ENCODE results near the gene CALML4. TPM values are rescaled to one million over a fixed set of nuclear protein-coding genes. Genes with fewer than 3 reads are reported as not detected.
"Not testable (repeated sequence)": the region's sequence is repeated elsewhere in the genome, so short reads cannot be mapped to it uniquely, and the experiment has no call there.

Gene CALML4
- total RNA-seq, 1 donor, result 2.2 TPM

GRCh38 chr15:68177742-68178141 lies 27.4 kb downstream of the CALML4 start:
- H4K20me1 ChIP-seq (ENCODE audit: insufficient read depth, low read length), result no peaks in the 10 kb centered on the region
- H3K27me3 ChIP-seq (ENCODE audit: insufficient read depth, low read length), result no peaks in the 10 kb centered on the region
- no peak overlapping the region for H2AFZ ChIP-seq (ENCODE audit: low read length)
- peaks cover 29% of the 10 kb centered on the region for H3K36me3 ChIP-seq (ENCODE audit: insufficient read depth, low read length)
- no peak overlapping the region for H3K4me3 ChIP-seq (ENCODE audit: insufficient read depth, low read length)
- peak overlapping the region; percentile 14 for H3K4me2 ChIP-seq (ENCODE audit: insufficient read depth, low read length)
- peaks cover 22% of the 10 kb centered on the region for H3K4me1 ChIP-seq (ENCODE audit: insufficient read depth, low read length)
- H3K79me2 ChIP-seq (ENCODE audit: insufficient read depth, low read length), result no peaks in the 10 kb centered on the region
- TF ChIP-seq CTCF (IDR thresholded peaks at IDR 0.05; ENCODE audit: extremely low read depth, low read depth, low read length), result no peak
- H3K27ac ChIP-seq (ENCODE audit: low read depth, low read length), result peak overlapping the region; percentile 47
- no peaks in the 10 kb centered on the region for H3K9me3 ChIP-seq (ENCODE audit: low read depth, low read length)
- DNase-seq (ENCODE audit: insufficient read length, low spot score, missing footprints), result no peak

- no peaks in the 10 kb centered on the region for H3K27me3 ChIP-seq (ENCODE audit: insufficient read depth, low read length)
- no peaks in the 10 kb centered on the region for H3K79me2 ChIP-seq (ENCODE audit: insufficient read depth, low read length)
- H3K9me3 ChIP-seq (ENCODE audit: low read depth, low read length), result no peaks in the 10 kb centered on the region
- H2AFZ ChIP-seq (ENCODE audit: low read length), result no peak overlapping the region
- TF ChIP-seq CTCF (IDR thresholded peaks at IDR 0.05; ENCODE audit: extremely low read depth, low read depth, low read length), result no peak
- peak overlapping the region; percentile 31 for H3K4me2 ChIP-seq (ENCODE audit: insufficient read depth, low read length)
- no peak overlapping the region for H3K4me3 ChIP-seq (ENCODE audit: insufficient read depth, low read length)
- no peak for DNase-seq (ENCODE audit: insufficient read length, low spot score, missing footprints)
- H3K4me1 ChIP-seq (ENCODE audit: insufficient read depth, low read length), result peaks cover 22% of the 10 kb centered on the region
- no peaks in the 10 kb centered on the region for H4K20me1 ChIP-seq (ENCODE audit: insufficient read depth, low read length)
- peaks cover 23% of the 10 kb centered on the region for H3K36me3 ChIP-seq (ENCODE audit: insufficient read depth, low read length)
- H3K27ac ChIP-seq (ENCODE audit: low read depth, low read length), result peak overlapping the region; percentile 55
Observed at GRCh38 chr15:68176601-68177000, 28.5 kb downstream of the CALML4 start.

GRCh38 chr15:68175526-68175925 lies 29.6 kb downstream of the CALML4 start:
- no peaks in the 10 kb centered on the region for H3K27me3 ChIP-seq (ENCODE audit: insufficient read depth, low read length)
- no peak overlapping the region for H3K4me3 ChIP-seq (ENCODE audit: insufficient read depth, low read length)
- no peaks in the 10 kb centered on the region for H4K20me1 ChIP-seq (ENCODE audit: insufficient read depth, low read length)
- H3K36me3 ChIP-seq (ENCODE audit: insufficient read depth, low read length), result peaks cover 13% of the 10 kb centered on the region
- no peaks in the 10 kb centered on the region for H3K79me2 ChIP-seq (ENCODE audit: insufficient read depth, low read length)
- no peak overlapping the region for H3K27ac ChIP-seq (ENCODE audit: low read depth, low read length)
- DNase-seq (ENCODE audit: insufficient read length, low spot score, missing footprints), result no peak
- H3K4me1 ChIP-seq (ENCODE audit: insufficient read depth, low read length), result peaks cover 22% of the 10 kb centered on the region
- TF ChIP-seq CTCF (IDR thresholded peaks at IDR 0.05; ENCODE audit: extremely low read depth, low read depth, low read length), result no peak
- H3K9me3 ChIP-seq (ENCODE audit: low read depth, low read length), result no peaks in the 10 kb centered on the region
- no peak overlapping the region for H3K4me2 ChIP-seq (ENCODE audit: insufficient read depth, low read length)
- H2AFZ ChIP-seq (ENCODE audit: low read length), result no peak overlapping the region

GRCh38 chr15:68173119-68173518 lies 32.0 kb downstream of the CALML4 start:
- peaks cover 20% of the 10 kb centered on the region for H3K4me1 ChIP-seq (ENCODE audit: insufficient read depth, low read length)
- peaks cover 13% of the 10 kb centered on the region for H3K36me3 ChIP-seq (ENCODE audit: insufficient read depth, low read length)
- H3K9me3 ChIP-seq (ENCODE audit: low read depth, low read length), result no peaks in the 10 kb centered on the region
- H3K4me3 ChIP-seq (ENCODE audit: insufficient read depth, low read length), result no peak overlapping the region
- TF ChIP-seq CTCF (IDR thresholded peaks at IDR 0.05; ENCODE audit: extremely low read depth, low read depth, low read length), result no peak
- H2AFZ ChIP-seq (ENCODE audit: low read length), result no peak overlapping the region
- no peaks in the 10 kb centered on the region for H3K79me2 ChIP-seq (ENCODE audit: insufficient read depth, low read length)
- no peaks in the 10 kb centered on the region for H4K20me1 ChIP-seq (ENCODE audit: insufficient read depth, low read length)
- DNase-seq (ENCODE audit: insufficient read length, low spot score, missing footprints), result no peak
- H3K4me2 ChIP-seq (ENCODE audit: insufficient read depth, low read length), result no peak overlapping the region
- H3K27me3 ChIP-seq (ENCODE audit: insufficient read depth, low read length), result no peaks in the 10 kb centered on the region
- no peak overlapping the region for H3K27ac ChIP-seq (ENCODE audit: low read depth, low read length)

- not testable (repeated sequence) for H3K4me1 ChIP-seq (ENCODE audit: insufficient read depth, low read length); DNase-seq (ENCODE audit: insufficient read length, low spot score, missing footprints); H3K27me3 ChIP-seq (ENCODE audit: insufficient read depth, low read length); H3K4me2 ChIP-seq (ENCODE audit: insufficient read depth, low read length); H3K4me3 ChIP-seq (ENCODE audit: insufficient read depth, low read length); H3K27ac ChIP-seq (ENCODE audit: low read depth, low read length); H2AFZ ChIP-seq (ENCODE audit: low read length); H4K20me1 ChIP-seq (ENCODE audit: insufficient read depth, low read length); H3K79me2 ChIP-seq (ENCODE audit: insufficient read depth, low read length); H3K9me3 ChIP-seq (ENCODE audit: low read depth, low read length)
- peaks cover 13% of the 10 kb centered on the region for H3K36me3 ChIP-seq (ENCODE audit: insufficient read depth, low read length)
Observed at GRCh38 chr15:68172037-68172436, 33.1 kb downstream of the CALML4 start.
